K562 (cell line): ENCODE measurements around the gene CFAP73.

Source experiments
- POLR2AphosphoS5 ChIP-seq: IDR thresholded peaks from 2 replicates; pipeline ENCODE4 v1.6.1; 2011; ENCODE audit warnings: mild to moderate bottlenecking, low read depth, low read length, moderate library complexity; ENCODE audit not compliant: control insufficient read depth, insufficient read depth
- POLR3A ChIP-seq: IDR thresholded peaks from 2 replicates; pipeline ENCODE4 v1.6.1; 2011; ENCODE audit warnings: borderline replicate concordance, mild to moderate bottlenecking, moderate library complexity; ENCODE audit not compliant: insufficient read length, insufficient read depth; ENCODE audit errors: extremely low read depth
- ZNF263 ChIP-seq: sonication (generic); formaldehyde crosslinking; IDR thresholded peaks from 2 replicates; pipeline ENCODE4 v1.8.0; 2022; ENCODE audit warnings: mild to moderate bottlenecking, missing genetic modification reagents, borderline replicate concordance
- ZNF431 ChIP-seq: sonication (generic); formaldehyde crosslinking; IDR thresholded peaks from 2 replicates; pipeline ENCODE4 v1.8.0; 2022; ENCODE audit warnings: mild to moderate bottlenecking, missing genetic modification reagents
- ZZZ3 ChIP-seq: fragments of 450-650 bp; IDR thresholded peaks from 2 replicates; pipeline ENCODE4 v1.6.1; 2016; ENCODE audit warnings: antibody characterized with exemption, mild to moderate bottlenecking, moderate library complexity
- TF ChIP-seq, protein P1 (sequence below): fragments of 200-800 bp; sonication (Bioruptor generic); IDR thresholded peaks from 2 replicates; pipeline ENCODE4 v1.6.1; 2016; ENCODE audit warnings: missing genetic modification characterization, missing compliant biosample characterization

DNA sequence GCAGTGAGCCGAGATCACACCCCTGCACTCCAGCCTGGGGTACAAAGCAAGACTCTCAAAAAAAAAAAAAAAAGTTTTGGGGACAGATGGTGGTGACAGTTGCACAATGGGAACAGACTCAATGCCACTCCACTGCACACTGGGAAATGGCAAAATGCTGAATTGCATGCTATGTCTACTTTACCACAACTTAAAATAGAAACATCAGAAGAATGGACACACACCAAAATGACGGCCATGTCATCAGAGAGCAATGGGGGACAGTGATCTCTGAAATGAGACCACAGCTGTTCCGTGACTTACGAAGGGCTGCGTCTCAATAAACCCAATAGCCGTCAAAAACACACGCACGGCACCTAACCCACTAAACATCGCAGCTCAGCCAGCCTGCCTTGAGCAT, 22.0 kb downstream of the CFAP73 start:
- no peak for TF ChIP-seq ZZZ3
- no peak for TF ChIP-seq ZNF263 (CRISPR knock-in tag)
- no peak for TF ChIP-seq POLR2AphosphoS5
- no peak for TF ChIP-seq ZNF431
- TF ChIP-seq, protein P1, sequence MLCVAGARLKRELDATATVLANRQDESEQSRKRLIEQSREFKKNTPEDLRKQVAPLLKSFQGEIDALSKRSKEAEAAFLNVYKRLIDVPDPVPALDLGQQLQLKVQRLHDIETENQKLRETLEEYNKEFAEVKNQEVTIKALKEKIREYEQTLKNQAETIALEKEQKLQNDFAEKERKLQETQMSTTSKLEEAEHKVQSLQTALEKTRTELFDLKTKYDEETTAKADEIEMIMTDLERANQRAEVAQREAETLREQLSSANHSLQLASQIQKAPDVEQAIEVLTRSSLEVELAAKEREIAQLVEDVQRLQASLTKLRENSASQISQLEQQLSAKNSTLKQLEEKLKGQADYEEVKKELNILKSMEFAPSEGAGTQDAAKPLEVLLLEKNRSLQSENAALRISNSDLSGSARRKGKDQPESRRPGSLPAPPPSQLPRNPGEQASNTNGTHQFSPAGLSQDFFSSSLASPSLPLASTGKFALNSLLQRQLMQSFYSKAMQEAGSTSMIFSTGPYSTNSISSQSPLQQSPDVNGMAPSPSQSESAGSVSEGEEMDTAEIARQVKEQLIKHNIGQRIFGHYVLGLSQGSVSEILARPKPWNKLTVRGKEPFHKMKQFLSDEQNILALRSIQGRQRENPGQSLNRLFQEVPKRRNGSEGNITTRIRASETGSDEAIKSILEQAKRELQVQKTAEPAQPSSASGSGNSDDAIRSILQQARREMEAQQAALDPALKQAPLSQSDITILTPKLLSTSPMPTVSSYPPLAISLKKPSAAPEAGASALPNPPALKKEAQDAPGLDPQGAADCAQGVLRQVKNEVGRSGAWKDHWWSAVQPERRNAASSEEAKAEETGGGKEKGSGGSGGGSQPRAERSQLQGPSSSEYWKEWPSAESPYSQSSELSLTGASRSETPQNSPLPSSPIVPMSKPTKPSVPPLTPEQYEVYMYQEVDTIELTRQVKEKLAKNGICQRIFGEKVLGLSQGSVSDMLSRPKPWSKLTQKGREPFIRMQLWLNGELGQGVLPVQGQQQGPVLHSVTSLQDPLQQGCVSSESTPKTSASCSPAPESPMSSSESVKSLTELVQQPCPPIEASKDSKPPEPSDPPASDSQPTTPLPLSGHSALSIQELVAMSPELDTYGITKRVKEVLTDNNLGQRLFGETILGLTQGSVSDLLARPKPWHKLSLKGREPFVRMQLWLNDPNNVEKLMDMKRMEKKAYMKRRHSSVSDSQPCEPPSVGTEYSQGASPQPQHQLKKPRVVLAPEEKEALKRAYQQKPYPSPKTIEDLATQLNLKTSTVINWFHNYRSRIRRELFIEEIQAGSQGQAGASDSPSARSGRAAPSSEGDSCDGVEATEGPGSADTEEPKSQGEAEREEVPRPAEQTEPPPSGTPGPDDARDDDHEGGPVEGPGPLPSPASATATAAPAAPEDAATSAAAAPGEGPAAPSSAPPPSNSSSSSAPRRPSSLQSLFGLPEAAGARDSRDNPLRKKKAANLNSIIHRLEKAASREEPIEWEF: no peak
- TF ChIP-seq POLR3A: no peak
